ENCODE measurements around the gene ZFHX3.
"Not testable (repeated sequence)": the region's sequence is repeated elsewhere in the genome, so short reads cannot be mapped to it uniquely, and the experiment has no call there.

Gene ZFHX3

DNA sequence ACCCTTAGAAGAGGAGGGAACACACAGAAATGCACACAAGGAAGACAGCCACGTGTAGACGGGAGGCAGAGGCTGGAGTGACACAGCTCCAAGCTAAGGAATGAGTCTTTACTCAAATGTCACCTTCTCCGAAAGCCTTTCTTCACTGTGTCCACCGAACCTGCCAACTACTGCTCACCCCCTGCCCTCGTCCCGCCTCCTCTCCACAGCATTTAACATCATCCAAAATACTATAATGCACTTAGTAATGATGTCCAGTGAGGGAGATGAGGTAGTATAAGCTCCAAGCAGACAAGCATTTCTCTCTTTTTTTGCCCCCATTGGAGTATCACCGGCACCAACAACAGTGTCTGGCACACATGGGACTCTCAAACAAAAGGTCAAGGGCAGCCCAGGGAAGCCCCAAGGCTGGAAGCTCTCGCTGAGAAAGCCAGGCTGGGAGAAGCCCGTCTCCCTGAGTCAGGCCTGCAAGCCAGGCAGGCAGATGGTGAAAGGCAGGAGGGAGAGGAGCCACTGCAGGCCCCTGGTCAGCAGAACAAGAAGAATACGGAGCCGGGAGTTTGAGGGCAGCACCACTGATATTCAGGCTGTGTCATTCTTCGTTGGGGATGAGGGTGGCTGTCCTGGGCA, 25.9 kb downstream of the ZFHX3 start:
- no peak for DNase-seq

- DNase-seq: no peak
These were observed 27.5 kb downstream of the ZFHX3 start for GRCh38 chr16:73020409-73020884.

GRCh38 chr16:73019457-73020362, 28.2 kb downstream of the ZFHX3 start:
- peak; percentile 22 for DNase-seq

- no peak for DNase-seq
These were observed 29.0 kb downstream of the ZFHX3 start for GRCh38 chr16:73018821-73019456.

DNA sequence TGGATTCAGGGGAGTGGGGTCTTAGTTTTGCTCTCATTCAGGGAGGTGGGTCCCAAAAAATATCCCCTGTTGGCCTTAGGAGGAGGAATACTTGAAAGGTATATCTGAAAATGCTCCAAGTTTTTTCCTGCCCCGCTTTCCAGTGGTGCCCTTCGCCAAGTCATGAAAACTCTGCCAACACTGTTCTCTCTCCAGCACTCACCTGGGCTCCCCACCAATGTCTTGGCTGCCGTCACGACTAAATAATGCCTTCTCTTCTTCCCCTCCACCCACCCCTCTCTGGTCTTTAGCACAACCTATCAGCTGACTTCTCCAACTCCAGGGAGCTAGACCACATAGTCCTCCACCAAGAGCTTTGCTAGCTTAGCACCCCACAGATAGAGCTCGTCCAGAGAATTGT, 30.6 kb downstream of the ZFHX3 start:
- DNase-seq: no peak

DNA sequence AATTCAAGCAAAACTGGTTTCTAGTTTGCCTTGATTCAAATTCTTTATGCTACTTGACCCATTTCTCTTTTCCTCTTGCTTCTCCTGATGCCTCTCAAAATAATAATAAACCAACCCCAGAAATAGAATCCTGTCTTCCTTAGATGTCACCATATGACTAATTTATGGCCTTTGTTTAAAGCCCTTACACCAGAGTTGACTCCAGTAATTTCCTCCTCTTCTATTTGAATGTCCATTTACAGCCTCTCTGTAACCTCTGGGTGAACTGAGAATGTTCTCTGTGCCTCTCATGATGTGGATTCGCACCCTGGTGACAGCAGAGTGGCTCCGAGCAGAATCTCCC, 31.5 kb downstream of the ZFHX3 start:
- DNase-seq: peak; percentile 65

GRCh38 chr16:73015612-73016487, 32.1 kb downstream of the ZFHX3 start:
- DNase-seq: peak; percentile 72

GRCh38 chr16:73014768-73015167, 33.2 kb downstream of the ZFHX3 start:
- DNase-seq: no peak

GRCh38 chr16:73013974-73014373, 34.0 kb downstream of the ZFHX3 start:
- DNase-seq: no peak

- DNase-seq: no peak
These were observed 35.6 kb downstream of the ZFHX3 start for GRCh38 chr16:73012341-73012740.

DNA sequence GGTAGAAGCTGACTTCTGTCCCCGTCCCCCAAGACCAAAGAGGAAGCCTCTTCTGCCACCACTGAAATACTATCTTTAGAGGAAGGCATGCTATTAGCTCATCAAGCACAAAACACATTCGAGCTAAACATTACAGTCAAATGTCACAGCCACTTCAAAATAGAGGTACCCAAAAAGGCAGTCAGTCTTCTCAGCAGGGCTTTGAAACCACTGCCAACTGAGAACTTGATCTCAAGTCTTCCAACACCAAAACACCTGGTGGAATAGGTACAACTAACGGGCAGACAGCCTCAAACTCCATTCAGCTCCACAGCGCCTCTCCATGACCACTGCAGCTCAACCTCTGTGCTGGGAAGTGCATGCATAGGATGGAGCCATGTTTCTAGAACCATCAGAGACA, 36.0 kb downstream of the ZFHX3 start:
- no peak for DNase-seq

GRCh38 chr16:73010150-73010676, 37.7 kb downstream of the ZFHX3 start:
- DNase-seq: peak; percentile 28

DNA sequence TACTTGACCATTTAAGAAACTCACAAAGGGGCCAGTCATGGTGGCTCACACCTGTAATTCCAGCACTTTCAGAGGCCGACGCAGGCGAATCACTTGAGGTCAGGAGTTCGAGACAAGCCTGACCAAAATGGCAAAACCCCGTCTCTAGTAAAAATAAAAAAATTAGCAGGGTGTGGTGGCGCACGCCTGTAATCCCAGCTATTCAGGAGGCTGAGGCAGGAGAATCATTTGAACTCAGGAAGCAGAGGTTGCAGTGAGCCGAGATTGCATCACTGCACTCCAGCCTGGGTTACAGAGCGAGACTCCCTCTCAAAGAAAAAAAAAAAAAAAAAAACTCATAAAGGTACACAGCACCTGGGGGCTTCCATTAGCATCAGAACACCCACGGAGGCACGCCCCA, 38.2 kb downstream of the ZFHX3 start:
- not testable (repeated sequence) for DNase-seq

GRCh38 chr16:73006026-73006425, 41.9 kb downstream of the ZFHX3 start:
- DNase-seq: peak; percentile 55

GRCh38 chr16:73002866-73003265, 45.1 kb downstream of the ZFHX3 start:
- no peak for DNase-seq

- no peak for DNase-seq
These were observed 46.9 kb downstream of the ZFHX3 start for GRCh38 chr16:73000907-73001521.

DNA sequence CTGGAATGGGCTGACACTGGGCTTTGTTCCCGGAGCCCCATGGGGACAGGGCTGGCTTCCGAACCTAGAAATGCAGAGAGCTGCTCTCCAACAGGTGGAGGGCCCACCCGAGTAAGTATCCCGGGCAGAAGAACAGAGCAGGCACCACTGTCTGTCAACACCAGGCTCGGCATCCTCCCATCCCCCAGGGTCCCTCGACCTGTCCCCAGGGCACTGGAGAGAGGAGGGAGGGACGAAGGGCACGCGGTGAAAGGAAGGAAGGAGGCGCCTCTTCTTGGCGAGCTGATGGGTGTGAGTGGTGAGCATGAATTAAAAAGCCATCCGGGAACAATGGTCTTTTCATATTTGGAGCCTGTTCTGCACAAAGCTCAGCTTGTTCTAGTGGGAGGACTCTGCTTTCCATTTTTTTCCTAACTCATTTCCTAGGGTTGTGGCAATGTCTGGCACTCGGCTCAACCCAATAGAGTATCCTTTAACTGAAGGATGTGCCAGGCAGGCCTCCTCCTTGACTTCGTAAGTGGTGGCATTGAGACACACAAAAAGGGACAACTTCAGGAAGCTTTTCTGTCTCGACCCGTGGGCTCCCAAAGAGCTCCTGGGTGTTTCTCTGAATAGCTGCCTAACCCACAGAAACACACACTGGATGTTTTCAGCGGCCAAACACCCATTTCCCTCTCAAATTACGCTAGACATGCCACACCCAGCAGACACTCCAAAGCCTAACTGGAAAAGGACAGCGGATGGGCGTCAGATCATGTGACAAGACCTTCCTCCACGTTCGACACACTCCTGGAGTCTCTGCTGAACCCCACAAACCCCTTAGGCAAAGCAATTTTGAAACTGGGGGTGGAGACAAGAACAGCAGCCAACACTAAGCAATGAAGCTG, 47.7 kb downstream of the ZFHX3 start:
- DNase-seq: no peak

GRCh38 chr16:72999541-73000019, 48.3 kb downstream of the ZFHX3 start:
- no peak for DNase-seq

- DNase-seq: peak; percentile 88
These were observed 50.8 kb downstream of the ZFHX3 start for GRCh38 chr16:72997141-72997542.

DNA sequence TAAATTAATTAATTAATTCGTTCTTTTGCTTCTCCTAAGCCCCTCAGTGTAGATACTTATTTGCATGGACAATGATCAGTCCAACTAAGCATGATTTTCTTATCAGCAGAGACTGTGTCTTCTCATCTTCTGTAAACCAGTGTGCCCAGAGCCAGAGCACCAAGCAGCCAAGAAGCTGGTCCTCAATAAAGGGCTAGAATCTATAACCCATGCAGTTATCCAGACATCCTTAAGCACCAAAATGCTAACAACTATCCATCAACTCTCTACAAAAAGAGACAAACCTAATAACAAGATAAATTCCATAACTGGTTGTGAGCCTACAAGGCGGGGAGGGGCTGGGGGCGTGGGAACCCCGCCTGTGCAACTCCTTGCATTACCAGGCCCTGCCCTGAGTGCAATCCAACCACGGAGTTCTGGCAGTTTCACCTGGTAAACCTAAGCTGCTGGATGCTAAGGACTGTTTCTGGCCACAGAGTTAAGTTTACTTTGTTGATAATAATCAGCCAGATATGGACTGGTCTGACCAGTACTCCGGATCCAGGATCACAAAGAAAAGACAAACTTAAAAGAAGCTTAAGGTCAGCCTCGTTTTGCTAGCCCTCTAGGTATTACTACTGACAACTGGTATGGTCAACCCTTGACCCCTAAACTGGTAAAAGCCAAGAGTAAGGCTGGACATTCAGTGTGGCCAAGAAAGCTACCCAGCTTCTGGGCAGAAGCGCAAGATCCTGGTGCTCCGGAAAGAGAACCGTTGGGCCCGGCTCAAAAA, 51.5 kb downstream of the ZFHX3 start:
- DNase-seq: no peak
